HG03432 (cell line): Measurements from ENCODE around the gene ARFGEF3.

Experiments used
- ATAC-seq: cut with Tn5 transposase; IDR thresholded peaks from one replicate; pipeline ENCODE4 v1.9.1; 2021; ENCODE audit warnings: mild to moderate bottlenecking, moderate library complexity; ENCODE audit not compliant: unreplicated experiment

ARFGEF3 gene

GRCh38 chr6:138238368-138238767, 76.6 kb downstream of the ARFGEF3 start:
- ATAC-seq: no peak

GRCh38 chr6:138239774-138240173, 78.0 kb downstream of the ARFGEF3 start:
- no peak for ATAC-seq

DNA sequence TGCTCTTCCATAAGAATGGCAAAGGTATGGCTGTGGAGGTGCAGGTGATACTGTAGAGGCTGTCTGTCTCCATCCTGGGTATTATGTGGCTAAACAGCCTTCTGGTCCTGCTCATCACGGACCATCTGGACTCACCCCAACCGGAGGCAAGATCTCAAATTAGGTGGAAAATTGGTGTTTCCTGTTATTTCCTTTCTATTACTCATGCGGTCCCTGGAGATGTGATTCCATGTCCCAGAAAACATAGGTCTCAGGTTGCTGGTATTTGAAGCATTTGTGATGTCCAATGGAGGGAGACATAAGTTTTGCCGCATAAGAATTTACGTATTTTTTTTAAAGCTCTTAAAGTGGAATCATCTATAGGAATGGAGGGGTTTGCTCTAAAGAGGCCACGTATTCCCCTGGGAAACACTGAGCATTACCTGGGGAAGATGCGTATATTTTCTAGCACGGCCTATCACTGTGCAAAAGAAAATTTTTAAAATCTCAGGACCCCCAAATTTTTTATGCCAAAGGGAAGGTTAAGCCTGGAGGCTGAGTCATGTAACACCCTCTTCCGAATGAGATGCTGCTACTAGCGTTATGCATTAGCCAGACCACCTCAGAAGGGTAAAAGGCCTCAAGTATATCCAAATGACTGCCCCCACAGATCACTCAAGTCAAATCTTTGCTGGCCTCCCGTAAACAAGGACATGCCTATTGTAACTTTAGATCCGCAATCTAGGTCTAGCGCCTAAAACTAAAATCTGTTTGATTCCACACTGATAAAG, 78.9 kb downstream of the ARFGEF3 start:
- ATAC-seq: no peak

DNA sequence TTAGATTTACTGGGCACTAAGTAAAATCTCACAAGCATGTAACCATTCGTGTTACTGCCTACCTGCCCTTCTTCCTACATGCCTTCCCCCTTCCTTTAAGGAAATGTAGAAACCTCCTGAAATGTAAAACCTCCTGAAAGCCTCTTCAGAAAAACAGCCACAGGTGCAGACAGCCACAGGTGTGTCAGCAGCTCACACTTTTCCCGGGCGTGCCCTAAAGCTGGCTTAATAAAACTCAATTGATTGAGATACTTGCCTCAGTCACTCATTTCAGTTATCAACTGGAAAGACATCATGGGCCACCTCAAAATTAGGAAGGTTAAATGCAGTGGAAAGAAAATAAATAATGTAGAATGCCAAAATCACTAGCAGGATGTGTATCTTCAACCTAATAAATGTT, 79.6 kb downstream of the ARFGEF3 start:
- ATAC-seq: no peak

DNA sequence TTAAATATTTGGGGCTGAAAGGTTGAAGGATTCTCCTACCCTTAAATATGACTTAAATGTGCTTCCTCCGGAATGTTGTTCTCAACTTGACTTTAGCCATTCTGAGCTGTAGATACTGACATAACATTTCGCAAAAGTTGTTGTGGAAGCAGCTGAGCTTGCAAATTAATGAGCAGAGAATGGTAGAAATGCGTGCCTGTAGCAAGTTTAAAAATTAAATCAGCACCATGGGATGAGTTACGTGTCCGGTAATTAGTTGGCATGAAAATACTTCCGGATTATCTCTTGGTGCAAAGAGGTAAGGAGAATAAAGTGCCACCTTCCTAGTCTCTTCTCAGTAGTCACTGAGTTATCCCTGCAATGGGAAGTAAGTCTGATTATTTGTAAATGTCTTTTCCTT, 80.2 kb downstream of the ARFGEF3 start:
- ATAC-seq: no peak

DNA sequence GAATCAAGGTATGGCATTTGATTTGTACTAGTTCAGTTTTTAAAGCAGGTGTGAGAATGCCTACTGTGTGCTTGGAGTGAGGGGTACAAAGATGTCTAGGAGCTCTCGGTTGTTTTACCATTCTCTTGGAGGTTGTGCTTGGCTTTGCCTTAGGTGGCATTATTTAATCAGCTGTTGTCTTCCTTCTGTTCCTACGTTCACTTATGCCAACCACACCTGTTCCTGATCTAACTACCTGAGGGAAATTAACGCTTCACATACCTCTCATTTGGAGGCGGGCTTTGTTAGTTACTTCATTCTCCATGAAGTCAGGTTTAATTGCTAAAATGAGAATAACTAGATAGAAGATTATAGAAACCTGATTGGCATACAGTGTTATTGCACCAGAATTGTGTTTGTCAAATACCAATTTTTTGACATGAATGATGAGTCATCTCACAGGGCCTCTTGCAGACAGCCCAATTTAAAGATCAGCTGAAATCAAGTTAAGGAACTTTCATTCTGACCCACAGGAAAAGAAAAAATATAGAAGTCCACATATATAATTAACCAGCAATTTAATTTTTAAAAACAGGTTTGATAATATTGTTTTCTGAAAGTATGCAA, 81.4 kb downstream of the ARFGEF3 start:
- no peak for ATAC-seq

DNA sequence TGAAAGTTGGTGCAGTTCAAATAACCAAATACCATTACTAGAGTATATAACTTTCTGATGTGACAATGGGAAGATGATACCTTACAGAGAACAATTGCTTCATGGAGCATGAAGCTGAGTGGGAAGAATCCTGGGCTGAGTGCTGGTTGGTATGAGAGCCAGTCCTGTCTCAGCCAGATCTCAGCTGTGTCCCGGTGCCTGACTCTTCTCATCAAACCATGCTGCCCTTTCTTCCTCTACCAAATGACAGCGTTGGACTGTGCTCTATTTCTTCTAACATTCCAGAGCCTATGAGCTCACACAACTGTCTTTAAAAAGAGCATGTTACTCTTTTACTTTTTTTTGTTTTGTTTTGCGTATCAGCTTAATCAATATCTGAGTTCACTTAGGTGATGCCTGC, 84.0 kb downstream of the ARFGEF3 start:
- no peak for ATAC-seq

DNA sequence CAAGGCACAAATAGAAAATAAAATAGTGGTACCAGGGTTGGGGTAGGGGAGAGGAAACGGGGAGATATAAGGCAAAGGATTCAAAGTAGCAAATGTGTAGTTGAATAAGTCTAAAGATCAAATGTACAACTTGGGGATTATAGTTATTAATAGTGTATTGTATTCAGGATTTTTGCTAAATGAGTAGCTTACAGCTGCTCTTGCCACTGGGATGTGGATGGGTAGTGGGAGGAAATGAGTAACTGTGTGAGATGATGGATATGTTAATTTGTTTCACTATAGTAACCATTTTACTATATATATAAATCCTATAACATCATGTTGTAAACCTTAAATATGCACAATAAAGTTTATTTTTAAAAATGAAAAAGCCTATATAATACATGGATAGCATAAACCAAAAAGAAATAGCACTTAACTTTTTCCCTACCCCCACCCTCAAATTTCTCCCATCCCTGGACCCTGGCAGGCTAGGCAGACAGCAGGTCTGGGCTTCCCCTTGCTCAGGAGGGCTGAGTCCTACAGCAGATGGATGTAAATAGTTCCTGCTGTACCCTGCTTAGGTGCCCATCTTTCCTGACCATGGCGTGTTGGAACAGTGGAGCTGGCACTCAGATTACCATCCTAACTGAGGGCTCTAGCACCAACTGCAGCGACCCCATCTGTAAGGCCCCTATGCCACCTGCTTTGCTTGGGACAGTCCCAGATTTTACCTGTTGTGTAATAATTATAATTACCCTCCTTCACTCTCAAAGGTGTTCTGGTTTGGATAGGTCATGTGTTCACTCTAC, 85.1 kb downstream of the ARFGEF3 start:
- ATAC-seq: no peak

- no peak for ATAC-seq
Measured at GRCh38 chr6:138248011-138248410, 86.3 kb downstream of the ARFGEF3 start.

DNA sequence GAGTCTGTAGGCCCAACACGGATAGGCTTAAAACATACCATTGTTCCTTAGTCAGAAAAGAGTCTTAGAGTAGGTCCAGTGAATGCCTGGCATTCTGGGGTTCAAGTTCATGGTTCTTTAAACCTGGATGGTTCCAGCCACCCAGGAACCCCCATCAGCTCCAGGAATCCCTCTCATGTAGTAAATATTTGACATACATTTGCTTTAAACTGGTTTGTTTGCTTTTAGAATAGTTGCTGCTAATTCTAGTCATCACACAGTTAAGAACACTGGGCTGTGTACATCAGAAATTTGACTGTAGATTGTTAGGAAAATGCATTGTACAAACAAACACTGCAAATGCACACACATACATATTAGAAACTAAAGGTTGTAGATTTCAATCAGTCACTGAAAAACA, 87.1 kb downstream of the ARFGEF3 start:
- ATAC-seq: no peak

DNA sequence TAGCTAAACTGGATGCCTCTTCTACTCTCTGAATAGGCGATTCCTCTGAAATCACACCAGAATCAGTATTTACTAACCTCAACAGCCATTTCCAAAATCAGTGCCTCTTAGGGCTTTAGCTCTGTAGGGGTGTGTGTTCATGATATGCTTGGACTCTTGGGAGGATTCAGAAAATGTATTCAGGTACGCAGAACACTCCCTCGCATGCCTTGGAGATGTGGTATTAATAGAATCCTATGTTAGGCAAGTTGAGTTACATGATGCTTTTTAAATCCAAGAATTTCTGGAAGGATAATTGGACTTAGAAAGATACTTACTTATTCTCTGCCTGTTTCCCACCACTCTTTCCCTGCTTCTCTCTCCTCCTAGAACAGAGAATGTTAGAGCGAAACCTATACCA, 88.3 kb downstream of the ARFGEF3 start:
- no peak for ATAC-seq

- ATAC-seq: no peak
Measured at GRCh38 chr6:138250513-138251247, 88.9 kb downstream of the ARFGEF3 start.

DNA sequence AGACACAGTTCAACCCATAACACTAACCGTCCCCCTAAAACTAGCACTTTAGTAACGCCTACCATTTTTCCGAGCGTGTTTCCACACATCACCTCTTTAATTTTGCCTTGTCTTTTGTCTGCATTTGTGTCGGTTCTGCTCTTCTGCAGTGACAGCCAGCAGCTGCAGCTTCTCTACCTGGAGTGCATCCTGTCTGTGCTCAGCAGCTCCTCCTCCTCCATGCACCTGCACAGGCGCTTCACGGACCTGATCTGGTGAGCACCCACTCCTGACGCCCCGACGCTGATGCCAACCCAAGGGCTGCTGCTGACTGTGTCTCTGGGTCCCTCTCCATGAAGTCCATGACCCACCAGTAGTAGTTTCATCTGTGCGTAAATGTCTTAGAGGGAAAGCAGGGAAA, 92.0 kb downstream of the ARFGEF3 start:
- ATAC-seq: no peak

DNA sequence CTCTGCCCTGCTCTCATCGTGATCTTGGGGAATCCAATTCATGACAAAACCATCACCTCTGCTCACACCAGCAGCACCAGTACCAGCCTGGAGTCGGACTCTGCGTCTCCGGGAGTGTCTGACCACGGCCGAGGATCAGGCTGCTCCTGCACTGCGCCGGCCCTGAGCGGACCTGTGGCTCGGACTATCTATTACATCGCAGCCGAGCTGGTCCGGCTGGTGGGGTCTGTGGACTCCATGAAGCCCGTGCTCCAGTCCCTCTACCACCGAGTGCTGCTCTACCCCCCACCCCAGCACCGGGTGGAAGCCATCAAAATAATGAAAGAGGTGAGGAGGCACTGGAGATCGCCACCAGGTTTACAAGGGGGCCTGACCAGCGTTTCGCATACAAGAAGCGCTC, 93.7 kb downstream of the ARFGEF3 start:
- ATAC-seq: no peak

DNA sequence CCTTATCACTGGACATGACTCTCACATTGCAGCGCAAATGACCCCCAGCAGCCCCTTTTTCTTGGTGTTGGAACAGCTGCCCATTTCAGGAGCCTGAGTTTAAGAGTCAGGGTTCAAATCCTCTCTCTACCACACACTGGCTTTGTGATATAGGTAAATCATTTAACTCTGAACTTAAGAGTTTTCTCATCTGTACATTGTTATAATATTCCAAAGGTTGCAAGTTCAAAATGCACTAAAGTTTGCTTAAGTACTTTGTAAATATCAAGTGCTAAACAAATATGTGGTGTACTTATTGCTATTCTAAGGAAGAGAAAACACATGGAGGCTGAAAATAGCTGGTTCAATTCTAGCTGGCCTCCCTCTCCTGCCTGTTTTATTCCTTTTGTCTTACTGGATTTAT, 95.9 kb downstream of the ARFGEF3 start:
- ATAC-seq: no peak

DNA sequence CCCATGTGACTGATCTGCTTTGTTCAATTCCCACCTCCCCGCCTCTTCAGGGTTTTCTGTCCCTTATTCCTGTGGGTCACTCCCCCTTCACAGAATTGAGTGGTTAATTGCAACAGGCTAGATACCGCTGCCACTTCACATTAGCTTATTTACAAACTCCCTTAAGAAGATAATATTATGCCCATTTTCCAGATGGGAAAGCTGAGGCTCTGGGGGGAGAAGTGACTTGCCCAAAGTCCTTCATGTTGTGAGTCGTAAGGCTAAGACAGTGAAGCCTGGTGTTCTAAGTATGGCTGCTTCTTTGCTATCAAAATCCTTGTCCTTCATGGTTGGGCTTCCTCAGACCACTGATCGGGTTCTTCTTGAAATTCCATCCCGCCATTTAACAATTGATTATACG, 96.5 kb downstream of the ARFGEF3 start:
- no peak for ATAC-seq

GRCh38 chr6:138258991-138259390, 97.3 kb downstream of the ARFGEF3 start:
- no peak for ATAC-seq

DNA sequence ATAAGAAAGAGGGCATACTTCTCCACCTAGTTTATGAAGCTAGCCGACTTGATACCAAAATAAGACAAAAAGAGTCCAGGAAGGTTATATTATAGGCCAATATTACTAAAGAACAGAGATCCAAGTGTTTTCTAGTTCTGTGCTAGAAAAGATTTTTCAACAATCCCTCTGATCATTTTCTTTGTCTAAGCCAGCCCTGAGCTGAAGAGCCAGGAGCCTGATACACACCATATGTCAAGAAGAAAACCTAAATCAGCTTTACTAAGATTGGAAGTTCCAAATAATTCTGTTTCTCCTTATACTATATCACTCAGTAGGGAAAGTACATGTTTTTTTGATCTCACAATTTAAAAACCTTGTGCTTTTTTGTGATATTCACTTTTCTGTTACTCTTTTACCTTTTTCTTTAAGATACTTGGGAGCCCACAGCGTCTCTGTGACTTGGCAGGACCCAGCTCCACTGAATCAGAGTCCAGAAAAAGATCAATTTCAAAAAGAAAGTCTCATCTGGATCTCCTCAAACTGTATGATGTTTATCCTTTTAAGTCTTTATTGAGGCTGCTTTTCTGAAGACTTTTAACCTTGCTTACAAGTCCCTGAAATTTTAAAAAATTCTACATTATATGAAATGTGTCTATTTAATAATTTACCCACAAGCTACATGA, 99.5 kb downstream of the ARFGEF3 start:
- ATAC-seq: no peak

DNA sequence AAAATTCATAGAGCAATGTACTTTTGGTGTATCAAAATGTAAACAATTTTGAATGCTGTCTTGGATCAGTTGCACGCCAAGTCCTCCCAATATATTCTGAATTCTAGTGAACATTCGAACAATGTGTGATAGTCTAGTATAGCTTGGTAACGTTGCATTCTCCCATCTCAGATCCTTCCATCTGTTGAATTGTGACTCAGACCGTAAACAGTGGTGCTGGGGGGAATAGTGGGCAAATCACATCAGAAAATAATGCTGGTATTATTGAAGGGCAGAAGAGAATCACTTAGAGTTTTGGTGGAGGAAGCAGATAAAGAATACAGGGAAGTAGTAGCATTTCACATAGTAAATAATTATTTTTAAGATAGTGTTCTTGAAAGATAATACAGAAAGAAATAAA, 102.2 kb downstream of the ARFGEF3 start:
- ATAC-seq: no peak

GRCh38 chr6:138264372-138264880, 102.7 kb downstream of the ARFGEF3 start:
- ATAC-seq: no peak

GRCh38 chr6:138266095-138266494, 104.4 kb downstream of the ARFGEF3 start:
- ATAC-seq: no peak
